WTC11 (cell line): ENCODE measurements around the gene ZNF277.

Experiments used
- CTCF ChIP-seq: fragments of 200-600 bp; IDR thresholded peaks from 2 replicates; pipeline ENCODE4 v1.8.0; 2022; ENCODE audit warnings: antibody characterized with exemption
- E2F4 ChIP-seq: sonication (generic); formaldehyde crosslinking; IDR thresholded peaks from 2 replicates; pipeline ENCODE4 v1.8.1; 2022; ENCODE audit warnings: low read depth, mild to moderate bottlenecking, moderate library complexity, missing genetic modification reagents, borderline replicate concordance
- IRF2 ChIP-seq: sonication (generic); formaldehyde crosslinking; IDR thresholded peaks from 2 replicates; pipeline ENCODE4 v1.8.0; 2022; ENCODE audit warnings: low read depth, missing genetic modification reagents, borderline replicate concordance
- MLX ChIP-seq: sonication (generic); formaldehyde crosslinking; IDR thresholded peaks from 2 replicates; pipeline ENCODE4 v1.8.1; 2023; ENCODE audit warnings: mild to moderate bottlenecking, missing genetic modification reagents, moderate library complexity
- NFE2L1 ChIP-seq: sonication (generic); formaldehyde crosslinking; IDR thresholded peaks from 2 replicates; pipeline ENCODE4 v1.8.1; 2023; ENCODE audit warnings: missing genetic modification reagents
- NR3C1 ChIP-seq: sonication (generic); formaldehyde crosslinking; conservative IDR thresholded peaks from 2 replicates; pipeline ENCODE4 v1.8.1; 2023; ENCODE audit warnings: low read depth, mild to moderate bottlenecking, missing genetic modification reagents
- STAT6 ChIP-seq: sonication (generic); formaldehyde crosslinking; conservative IDR thresholded peaks from 2 replicates; pipeline ENCODE4 v1.8.1; 2023; ENCODE audit warnings: mild to moderate bottlenecking, low read depth, missing genetic modification reagents, moderate library complexity
- TP53 ChIP-seq: sonication (generic); formaldehyde crosslinking; IDR thresholded peaks from 2 replicates; pipeline ENCODE4 v1.8.1; 2023; ENCODE audit warnings: mild to moderate bottlenecking, missing genetic modification reagents
- USF2 ChIP-seq: sonication (generic); formaldehyde crosslinking; IDR thresholded peaks from 2 replicates; pipeline ENCODE4 v1.8.1; 2023; ENCODE audit warnings: mild to moderate bottlenecking, missing genetic modification reagents, moderate library complexity
- ZBTB21 ChIP-seq: sonication (generic); formaldehyde crosslinking; IDR thresholded peaks from 2 replicates; pipeline ENCODE4 v1.8.1; 2023; ENCODE audit warnings: mild to moderate bottlenecking, missing genetic modification reagents, borderline replicate concordance
- ZNF219 ChIP-seq: sonication (generic); formaldehyde crosslinking; IDR thresholded peaks from 2 replicates; pipeline ENCODE4 v1.8.0; 2023; ENCODE audit warnings: missing genetic modification reagents, mild to moderate bottlenecking, borderline replicate concordance
- ZNF416 ChIP-seq: fragments of 250-450 bp; sonication (Bioruptor Pico); IDR thresholded peaks from 2 replicates; pipeline ENCODE4 v1.9.0; 2021; ENCODE audit warnings: mild to moderate bottlenecking, inconsistent platforms
- ZNF423 ChIP-seq: fragments of 250-450 bp; sonication (Bioruptor Pico); IDR thresholded peaks from 2 replicates; pipeline ENCODE4 v2.1.2; 2022; ENCODE audit warnings: mild to moderate bottlenecking, moderate library complexity

- no peak for TF ChIP-seq USF2
- no peak for TF ChIP-seq IRF2
- TF ChIP-seq TP53 (CRISPR knock-in tag): no peak
- TF ChIP-seq STAT6 (CRISPR knock-in tag): no peak
- TF ChIP-seq CTCF: no peak
- TF ChIP-seq ZNF219 (CRISPR knock-in tag): no peak
- TF ChIP-seq NR3C1: no peak
- no peak for TF ChIP-seq NFE2L1 (CRISPR knock-in tag)
- no peak for TF ChIP-seq ZBTB21
- no peak for TF ChIP-seq ZNF416 (CRISPR knock-in tag)
- no peak for TF ChIP-seq MLX
- no peak for TF ChIP-seq ZNF423 (CRISPR knock-in tag)
- no peak for TF ChIP-seq E2F4 (CRISPR knock-in tag)
These were observed 85.7 kb downstream of the ZNF277 start for GRCh38 chr7:112292162-112292561.
